ENCODE data around the gene MBTPS2. TPM values are rescaled to one million over a fixed set of nuclear protein-coding genes. Genes with fewer than 3 reads are reported as not detected.
"Not testable (repeated sequence)": the region's sequence is repeated elsewhere in the genome, so short reads cannot be mapped to it uniquely, and the experiment has no call there.

MBTPS2 gene
- polyA plus RNA-seq, 1 donor: 21.0 TPM

- DNase-seq: no peak
Measured at GRCh38 chrX:21863241-21863640, 23.8 kb downstream of the MBTPS2 start.

DNA sequence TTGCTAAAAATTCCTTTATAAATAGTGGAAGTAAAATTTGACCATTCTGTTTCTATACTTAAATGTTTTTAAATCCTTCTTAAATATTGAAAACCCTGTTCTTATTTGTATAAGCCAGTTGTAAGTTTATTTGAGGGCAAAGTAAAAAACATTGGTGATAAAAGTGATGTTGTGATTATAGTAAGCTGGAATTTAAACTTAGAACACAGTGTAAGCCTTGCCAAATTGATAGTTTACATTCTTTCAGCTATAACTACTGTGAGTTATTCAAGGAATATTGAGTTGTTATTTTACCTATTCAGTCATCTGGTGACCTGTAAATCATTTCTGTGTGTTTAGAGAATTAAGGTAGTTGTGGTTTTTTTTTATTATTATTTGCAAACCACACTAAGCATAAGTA is 26.0 kb downstream of the MBTPS2 start:
- DNase-seq: no peak

- DNase-seq: no peak
Measured at GRCh38 chrX:21870494-21870893, 31.1 kb downstream of the MBTPS2 start.

GRCh38 chrX:21873063-21873775 is 33.8 kb downstream of the MBTPS2 start:
- DNase-seq: no peak

DNA sequence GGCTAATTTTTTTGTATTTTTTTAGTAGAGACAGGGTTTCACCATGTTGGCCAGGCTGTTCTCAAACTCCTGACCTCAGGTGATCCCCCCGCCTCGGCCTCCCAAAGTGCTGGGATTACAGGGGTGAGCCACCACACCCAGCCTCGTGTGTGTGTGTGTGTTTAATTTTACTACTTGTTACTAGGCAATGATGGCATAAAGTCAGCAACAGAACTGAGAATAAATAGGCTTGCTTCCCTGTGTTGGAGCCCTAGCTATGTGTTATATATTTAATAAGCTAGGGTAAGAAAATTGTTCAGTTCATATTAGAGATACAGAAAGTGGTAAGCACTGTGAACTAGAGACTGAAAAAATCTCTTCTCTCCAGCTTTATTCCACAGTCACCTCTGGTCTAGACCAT is 34.8 kb downstream of the MBTPS2 start:
- not testable (repeated sequence) for DNase-seq

- DNase-seq: no peak
Measured at GRCh38 chrX:21875013-21875412, 35.6 kb downstream of the MBTPS2 start.

DNA sequence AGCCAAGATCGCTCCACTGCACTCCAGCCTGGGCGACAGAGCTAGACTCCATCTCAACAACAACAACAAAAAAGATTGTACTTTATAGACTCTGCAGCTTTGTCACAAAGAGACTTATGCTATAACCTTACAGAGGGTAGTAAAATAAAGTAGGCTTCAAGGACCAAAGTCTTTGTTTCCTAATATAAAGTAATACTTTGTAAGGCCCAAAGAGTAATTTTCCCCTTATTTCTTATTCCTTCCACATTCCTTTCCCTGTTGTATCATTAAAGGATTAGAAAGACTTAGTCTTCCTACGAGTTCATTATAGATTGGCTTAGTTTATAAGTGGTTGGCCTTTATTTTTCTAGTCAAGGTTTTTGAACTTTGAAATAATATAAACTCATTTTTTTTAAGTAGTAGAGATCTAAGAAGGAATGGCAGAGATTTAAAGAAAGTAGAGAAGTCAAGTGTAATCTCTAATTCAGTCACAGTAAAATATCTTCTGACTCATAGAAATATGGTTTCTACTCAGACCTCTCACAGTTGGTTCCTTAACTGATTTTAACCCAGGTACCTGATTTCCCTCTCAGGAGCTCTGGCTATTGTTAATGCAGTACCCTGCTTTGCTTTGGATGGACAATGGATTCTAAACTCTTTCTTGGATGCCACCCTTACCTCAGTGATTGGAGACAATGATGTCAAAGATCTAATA is 42.6 kb downstream of the MBTPS2 start:
- DNase-seq: no peak

DNA sequence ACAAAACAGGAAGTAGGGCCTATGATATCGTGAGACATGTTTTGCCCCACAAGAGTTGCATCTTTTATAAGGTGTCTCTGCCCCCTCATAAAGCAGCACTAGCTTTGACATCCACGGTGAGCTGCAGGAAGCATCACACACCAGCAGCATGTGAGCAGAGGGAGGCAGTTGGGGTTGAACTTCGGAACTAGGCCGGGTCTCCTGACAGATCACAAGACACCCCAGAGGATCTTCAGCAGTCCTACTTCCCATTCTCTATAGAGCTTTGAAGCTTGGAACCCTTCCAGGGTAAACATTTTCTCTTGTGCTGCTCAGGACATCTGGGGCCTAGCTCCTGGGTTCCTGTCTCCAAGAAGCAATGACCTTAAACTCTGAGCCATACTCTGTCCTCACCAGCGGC is 43.8 kb downstream of the MBTPS2 start:
- peak; percentile 20 for DNase-seq

GRCh38 chrX:21885568-21885967 is 46.2 kb downstream of the MBTPS2 start:
- no peak for DNase-seq

GRCh38 chrX:21905313-21905712 is 65.9 kb downstream of the MBTPS2 start:
- no peak for DNase-seq

DNA sequence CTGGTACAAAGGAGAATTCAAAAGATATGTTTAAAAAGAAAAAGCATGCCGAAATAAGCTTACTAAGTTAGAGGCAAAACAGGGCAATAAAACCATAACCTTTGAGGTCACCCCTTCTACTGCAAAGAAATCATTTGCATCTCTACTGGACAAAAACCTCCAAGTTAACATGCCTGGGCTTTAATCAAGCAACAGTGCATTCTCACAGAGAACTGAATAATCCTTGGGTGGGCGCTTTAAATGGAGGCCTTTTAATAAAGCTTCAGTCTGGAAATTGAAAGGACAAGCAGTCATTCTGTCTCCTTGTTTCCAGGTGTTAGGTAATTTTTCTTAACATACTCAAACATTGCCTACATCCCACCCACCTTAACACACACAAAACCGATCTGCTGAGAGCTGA is 66.5 kb downstream of the MBTPS2 start:
- no peak for DNase-seq

DNA sequence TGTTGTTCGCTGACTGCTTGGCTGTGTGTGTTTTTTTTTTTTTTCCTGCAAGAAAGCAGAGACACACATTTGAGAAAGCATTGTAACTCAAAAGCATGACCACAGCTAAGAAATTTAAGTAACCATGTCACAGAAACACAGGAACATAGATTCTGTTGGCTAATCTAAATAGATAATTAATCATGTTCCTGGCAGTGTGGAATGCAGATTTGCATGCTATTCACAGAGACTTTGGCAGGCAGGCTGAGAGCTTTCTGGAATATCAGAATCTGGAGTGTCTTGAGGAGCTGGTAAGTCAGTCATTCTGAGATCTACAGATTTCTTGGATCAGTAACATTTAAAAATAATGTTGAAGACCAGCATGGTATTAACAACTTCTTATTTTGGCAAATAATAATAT is 67.8 kb downstream of the MBTPS2 start:
- no peak for DNase-seq

GRCh38 chrX:21911481-21911880 is 72.1 kb downstream of the MBTPS2 start:
- no peak for DNase-seq

DNA sequence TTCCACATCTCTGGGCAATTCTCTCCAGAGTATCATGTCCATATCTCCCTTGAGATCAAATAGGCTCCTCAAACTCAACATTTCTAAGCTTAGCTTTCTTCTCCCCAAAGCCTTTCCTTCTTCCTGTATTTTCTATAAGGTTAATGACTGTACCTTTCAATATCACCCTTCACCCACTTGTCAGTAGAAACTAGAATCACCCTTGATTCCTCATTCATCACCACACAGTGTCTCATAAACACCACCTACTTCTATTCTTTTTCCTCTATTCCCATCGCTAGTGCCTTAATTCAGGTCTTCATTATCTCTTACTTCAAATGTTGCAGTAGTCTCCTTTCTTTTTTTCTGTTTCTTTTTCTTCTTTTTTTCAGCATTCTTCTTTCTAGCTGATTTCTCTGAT is 72.8 kb downstream of the MBTPS2 start:
- DNase-seq: no peak

GRCh38 chrX:21912989-21913388 is 73.6 kb downstream of the MBTPS2 start:
- no peak for DNase-seq

DNA sequence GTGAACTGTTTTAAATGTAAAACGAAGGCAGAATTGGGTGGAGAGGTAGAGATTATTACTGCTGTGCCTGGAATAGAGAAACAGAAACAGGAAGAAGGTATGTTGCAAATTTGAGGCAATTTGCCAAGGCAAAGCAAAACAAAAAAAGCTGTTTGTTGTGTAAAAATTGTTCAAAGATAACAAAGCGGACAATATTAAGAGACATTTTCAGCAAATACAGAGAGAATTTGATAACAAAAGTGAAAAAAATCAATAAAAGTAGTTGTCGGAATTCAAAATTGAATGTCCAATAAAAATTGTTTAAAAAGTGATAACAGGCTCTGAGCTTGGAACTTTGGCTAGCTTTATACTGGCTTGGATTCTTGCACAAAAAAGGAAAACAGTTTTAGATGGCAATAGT is 86.7 kb downstream of the MBTPS2 start:
- DNase-seq: no peak

- peak; percentile 27 for DNase-seq
Measured at GRCh38 chrX:21926527-21927278, 87.3 kb downstream of the MBTPS2 start.

DNA sequence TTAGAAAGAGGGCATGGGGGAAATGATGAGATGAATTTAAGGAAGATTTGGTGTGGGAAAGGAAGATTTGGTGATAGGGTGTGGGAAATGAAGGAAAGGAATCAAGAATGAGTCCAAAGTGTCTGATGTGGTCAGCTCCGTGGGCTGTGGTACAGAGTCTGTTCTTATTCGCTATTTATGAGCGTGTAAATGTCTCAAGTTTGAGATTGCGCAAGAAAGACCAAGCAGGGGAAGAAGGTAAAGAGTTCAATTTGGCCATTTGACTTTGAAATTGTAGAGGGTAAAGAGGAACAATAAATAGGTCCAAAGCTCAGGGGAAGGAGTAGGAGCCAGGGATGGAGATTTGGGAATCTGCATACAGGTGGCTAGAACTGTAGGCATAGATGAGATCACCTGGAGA is 89.8 kb downstream of the MBTPS2 start:
- DNase-seq: no peak

- DNase-seq: no peak
Measured at GRCh38 chrX:21930986-21931385, 91.6 kb downstream of the MBTPS2 start.

GRCh38 chrX:21932292-21933002 is 93.0 kb downstream of the MBTPS2 start:
- DNase-seq: no peak

DNA sequence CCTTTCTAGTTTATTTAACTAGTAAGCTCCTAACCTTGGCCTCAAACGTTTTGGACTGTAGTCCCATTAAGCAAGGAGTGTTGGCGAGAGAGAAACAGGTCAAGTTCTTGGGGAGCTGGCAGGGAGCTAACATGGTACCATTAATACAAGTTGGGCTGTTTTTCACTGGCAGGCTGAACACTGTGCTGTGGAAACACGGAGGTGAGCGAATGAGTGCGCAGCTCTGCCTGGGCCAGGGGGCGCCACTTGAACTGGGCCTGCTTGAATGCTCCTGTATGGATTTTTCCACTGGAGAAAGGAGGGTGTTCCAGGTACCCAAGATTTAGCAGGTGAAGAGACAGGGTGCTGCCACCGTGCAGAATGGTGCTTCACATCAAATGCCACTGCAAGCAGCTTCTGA is 93.7 kb downstream of the MBTPS2 start:
- no peak for DNase-seq

GRCh38 chrX:21934414-21934813 is 95.0 kb downstream of the MBTPS2 start:
- DNase-seq: no peak
